ENCODE measurements around the gene GBGT1.

- TF ChIP-seq CTCF (IDR thresholded peaks at IDR 0.05 in 4 of 5, conservative IDR thresholded peaks at IDR 0.05 in 1 of 5) = no peak
- no peak for TF ChIP-seq POLR2A (IDR thresholded peaks at IDR 0.05)
Measured at GRCh38 chr9:133122605-133122934, 41.1 kb downstream of the GBGT1 start.

All from gastrocnemius medialis (tissue), 4 donors.